Measurements from ENCODE around the gene OPCML. TPM values are rescaled to one million over a fixed set of nuclear protein-coding genes. Genes with fewer than 3 reads are reported as not detected.

Gene OPCML
- total RNA-seq, 1 experiment from 2014 or later, result 0.13 TPM

- no TSS peak for BruUV-seq (replicated peaks)
- ChIA-PET POLR2A (ENCODE audit: low non-redundant PET) (no interaction called here), CTCF (no interaction called here)
- TF ChIP-seq CTCF (conservative IDR thresholded peaks at IDR 0.05; ENCODE audit: low read depth, low read length) (no peak), EZH2 (IDR thresholded peaks at IDR 0.05; ENCODE audit: borderline replicate concordance, low read depth, low read length, poor library complexity, severe bottlenecking) (no peak)
- no peak for DNase-seq (ENCODE audit: low spot score)
- H3K4me3 ChIP-seq (ENCODE audit: low read depth, low read length, poor library complexity, severe bottlenecking), result no peak overlapping the region
- peaks cover 28% of the 10 kb centered on the region for H3K9me3 ChIP-seq (ENCODE audit: low read depth, low read length, poor library complexity, severe bottlenecking)
- intact Hi-C loops (cut with micrococcal nuclease; ENCODE audit: unreplicated experiment), result no loop called here
- no peak overlapping the region for H3K27ac ChIP-seq (ENCODE audit: low read depth, low read length, poor library complexity, severe bottlenecking)
- no peaks in the 10 kb centered on the region for H3K36me3 ChIP-seq (ENCODE audit: insufficient read depth, low read length, poor library complexity, severe bottlenecking)
- no peaks in the 10 kb centered on the region for H3K4me1 ChIP-seq (ENCODE audit: insufficient read depth, low read length, poor library complexity, severe bottlenecking)
- peaks cover 20% of the 10 kb centered on the region for H3K27me3 ChIP-seq (replicated peaks; ENCODE audit: insufficient read depth, low read depth, low read length, poor library complexity)
These were observed 996.5 kb downstream of the OPCML start for GRCh38 chr11:132535830-132536229.

GRCh38 chr11:132531921-132532320 lies 1000.4 kb downstream of the OPCML start:
- peaks cover 11% of the 10 kb centered on the region for H3K9me3 ChIP-seq (ENCODE audit: low read depth, low read length, poor library complexity, severe bottlenecking)
- H3K4me1 ChIP-seq (ENCODE audit: insufficient read depth, low read length, poor library complexity, severe bottlenecking), result no peaks in the 10 kb centered on the region
- intact Hi-C loops (cut with micrococcal nuclease; ENCODE audit: unreplicated experiment), result no loop called here
- no TSS peak for BruUV-seq (replicated peaks)
- peaks cover 20% of the 10 kb centered on the region for H3K27me3 ChIP-seq (replicated peaks; ENCODE audit: insufficient read depth, low read depth, low read length, poor library complexity)
- ChIA-PET CTCF (no interaction called here), POLR2A (ENCODE audit: low non-redundant PET) (no interaction called here)
- H3K4me3 ChIP-seq (ENCODE audit: low read depth, low read length, poor library complexity, severe bottlenecking), result no peak overlapping the region
- no peak for DNase-seq (ENCODE audit: low spot score)
- H3K27ac ChIP-seq (ENCODE audit: low read depth, low read length, poor library complexity, severe bottlenecking), result no peak overlapping the region
- TF ChIP-seq EZH2 (IDR thresholded peaks at IDR 0.05; ENCODE audit: borderline replicate concordance, low read depth, low read length, poor library complexity, severe bottlenecking) (no peak), CTCF (conservative IDR thresholded peaks at IDR 0.05; ENCODE audit: low read depth, low read length) (no peak)
- no peaks in the 10 kb centered on the region for H3K36me3 ChIP-seq (ENCODE audit: insufficient read depth, low read length, poor library complexity, severe bottlenecking)

GRCh38 chr11:132528181-132528580 lies 1004.1 kb downstream of the OPCML start:
- ChIA-PET POLR2A (ENCODE audit: low non-redundant PET) (no interaction called here), CTCF (no interaction called here)
- no TSS peak for BruUV-seq (replicated peaks)
- no peak overlapping the region for H3K4me3 ChIP-seq (ENCODE audit: low read depth, low read length, poor library complexity, severe bottlenecking)
- no peak for DNase-seq (ENCODE audit: low spot score)
- H3K9me3 ChIP-seq (ENCODE audit: low read depth, low read length, poor library complexity, severe bottlenecking), result peaks cover 5% of the 10 kb centered on the region
- peaks cover 17% of the 10 kb centered on the region for H3K27me3 ChIP-seq (replicated peaks; ENCODE audit: insufficient read depth, low read depth, low read length, poor library complexity)
- no peak overlapping the region for H3K27ac ChIP-seq (ENCODE audit: low read depth, low read length, poor library complexity, severe bottlenecking)
- TF ChIP-seq EZH2 (IDR thresholded peaks at IDR 0.05; ENCODE audit: borderline replicate concordance, low read depth, low read length, poor library complexity, severe bottlenecking) (no peak), CTCF (conservative IDR thresholded peaks at IDR 0.05; ENCODE audit: low read depth, low read length) (no peak)
- intact Hi-C loops (cut with micrococcal nuclease; ENCODE audit: unreplicated experiment), result no loop called here
- H3K4me1 ChIP-seq (ENCODE audit: insufficient read depth, low read length, poor library complexity, severe bottlenecking), result no peaks in the 10 kb centered on the region
- no peaks in the 10 kb centered on the region for H3K36me3 ChIP-seq (ENCODE audit: insufficient read depth, low read length, poor library complexity, severe bottlenecking)

Measured in A673 (cell line).